Neural crest cell (in vitro differentiated cells): Measurements from ENCODE around the gene PRKCZ. TPM values are rescaled to one million over a fixed set of nuclear protein-coding genes. Genes with fewer than 3 reads are reported as not detected.
A peak's percentile ranks its signal among the peaks of the same experiment; 100 is the strongest.

ENCODE experiments used
- DNase-seq: peaks from one replicate; pipeline ENCODE4 v3.0.0; 2021; ENCODE audit warnings: low read depth, mixed read lengths, low spot score
- H3K27ac Mint-ChIP-seq: one replicate; pipeline ENCODE4 v1.8.0; 2021; ENCODE audit warnings: mild to moderate bottlenecking, mixed read lengths; ENCODE audit not compliant: unreplicated experiment
- H3K27me3 Mint-ChIP-seq: 2 replicates; pipeline ENCODE4 v1.8.0; 2021; ENCODE audit warnings: low read depth, mild to moderate bottlenecking, mixed read lengths
- H3K36me3 Mint-ChIP-seq: 2 replicates; pipeline ENCODE4 v1.8.0; 2021; ENCODE audit warnings: low read depth, mild to moderate bottlenecking, mixed read lengths
- H3K4me1 Mint-ChIP-seq: 2 replicates; pipeline ENCODE4 v1.8.0; 2021; ENCODE audit warnings: mixed read lengths
- H3K4me3 Mint-ChIP-seq: one replicate; pipeline ENCODE4 v1.8.0; 2021; ENCODE audit warnings: mild to moderate bottlenecking, mixed read lengths
- H3K9me3 Mint-ChIP-seq: 2 replicates; pipeline ENCODE4 v1.8.0; 2021; ENCODE audit warnings: mixed read lengths
- total RNA-seq: library from RNA; stranded (reverse); gene quantifications from 2 replicates; pipeline ENCODE4 v1.2.1, GENCODE V29; 2021
- TF ChIP-seq, protein P1 (sequence below): fragments of 200-600 bp; sonication (generic); conservative IDR thresholded peaks from 2 replicates; pipeline ENCODE4 v1.5.0; 2021; ENCODE audit warnings: antibody characterized with exemption, mild to moderate bottlenecking

PRKCZ gene
- total RNA-seq, 1 donor from 2014 or later, result 8.6 TPM

DNA sequence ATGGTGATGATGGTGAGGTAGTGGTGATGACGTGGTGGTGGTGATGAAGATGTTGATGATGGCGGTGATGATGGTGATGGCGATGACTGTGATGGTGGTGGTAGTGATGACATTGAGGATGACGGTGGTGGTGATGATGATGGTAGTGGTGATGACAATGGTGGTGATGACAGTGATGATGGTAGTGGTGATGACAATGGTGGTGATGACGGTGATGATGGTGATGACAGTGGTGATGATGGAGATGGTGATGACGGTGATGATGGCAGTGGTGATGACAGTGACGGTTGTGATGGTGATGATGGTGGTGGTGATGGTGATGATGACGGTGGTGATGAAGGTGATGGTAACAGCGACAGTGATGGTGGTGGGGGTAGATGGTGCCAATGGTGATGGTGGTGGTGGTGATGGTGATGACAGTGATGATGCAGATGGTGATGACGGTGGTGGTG lies 105.0 kb downstream of the PRKCZ start:
- TF ChIP-seq, protein P1, sequence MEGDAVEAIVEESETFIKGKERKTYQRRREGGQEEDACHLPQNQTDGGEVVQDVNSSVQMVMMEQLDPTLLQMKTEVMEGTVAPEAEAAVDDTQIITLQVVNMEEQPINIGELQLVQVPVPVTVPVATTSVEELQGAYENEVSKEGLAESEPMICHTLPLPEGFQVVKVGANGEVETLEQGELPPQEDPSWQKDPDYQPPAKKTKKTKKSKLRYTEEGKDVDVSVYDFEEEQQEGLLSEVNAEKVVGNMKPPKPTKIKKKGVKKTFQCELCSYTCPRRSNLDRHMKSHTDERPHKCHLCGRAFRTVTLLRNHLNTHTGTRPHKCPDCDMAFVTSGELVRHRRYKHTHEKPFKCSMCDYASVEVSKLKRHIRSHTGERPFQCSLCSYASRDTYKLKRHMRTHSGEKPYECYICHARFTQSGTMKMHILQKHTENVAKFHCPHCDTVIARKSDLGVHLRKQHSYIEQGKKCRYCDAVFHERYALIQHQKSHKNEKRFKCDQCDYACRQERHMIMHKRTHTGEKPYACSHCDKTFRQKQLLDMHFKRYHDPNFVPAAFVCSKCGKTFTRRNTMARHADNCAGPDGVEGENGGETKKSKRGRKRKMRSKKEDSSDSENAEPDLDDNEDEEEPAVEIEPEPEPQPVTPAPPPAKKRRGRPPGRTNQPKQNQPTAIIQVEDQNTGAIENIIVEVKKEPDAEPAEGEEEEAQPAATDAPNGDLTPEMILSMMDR, result no peak
- peaks cover 7% of the 10 kb centered on the region for H3K9me3 Mint-ChIP-seq
- no peak for DNase-seq
- peaks cover 9% of the 10 kb centered on the region for H3K36me3 Mint-ChIP-seq
- H3K27me3 Mint-ChIP-seq, result no peaks in the 10 kb centered on the region
- no peak overlapping the region for H3K27ac Mint-ChIP-seq
- no peak overlapping the region for H3K4me3 Mint-ChIP-seq
- no peaks in the 10 kb centered on the region for H3K4me1 Mint-ChIP-seq

GRCh38 chr1:2155788-2156187 lies 105.6 kb downstream of the PRKCZ start:
- Mint-ChIP-seq H3K36me3 (peaks cover 9% of the 10 kb centered on the region), H3K4me3 (no peak overlapping the region), H3K27me3 (no peaks in the 10 kb centered on the region), H3K27ac (no peak overlapping the region), H3K9me3 (peaks cover 7% of the 10 kb centered on the region), H3K4me1 (no peaks in the 10 kb centered on the region)
- no peak for DNase-seq
- TF ChIP-seq, protein P1, result no peak

GRCh38 chr1:2156866-2157265 lies 106.7 kb downstream of the PRKCZ start:
- Mint-ChIP-seq H3K27ac (no peak overlapping the region), H3K36me3 (peaks cover 9% of the 10 kb centered on the region), H3K4me1 (no peaks in the 10 kb centered on the region), H3K27me3 (no peaks in the 10 kb centered on the region), H3K4me3 (no peak overlapping the region), H3K9me3 (peaks cover 7% of the 10 kb centered on the region)
- no peak for DNase-seq
- TF ChIP-seq, protein P1, result no peak

DNA sequence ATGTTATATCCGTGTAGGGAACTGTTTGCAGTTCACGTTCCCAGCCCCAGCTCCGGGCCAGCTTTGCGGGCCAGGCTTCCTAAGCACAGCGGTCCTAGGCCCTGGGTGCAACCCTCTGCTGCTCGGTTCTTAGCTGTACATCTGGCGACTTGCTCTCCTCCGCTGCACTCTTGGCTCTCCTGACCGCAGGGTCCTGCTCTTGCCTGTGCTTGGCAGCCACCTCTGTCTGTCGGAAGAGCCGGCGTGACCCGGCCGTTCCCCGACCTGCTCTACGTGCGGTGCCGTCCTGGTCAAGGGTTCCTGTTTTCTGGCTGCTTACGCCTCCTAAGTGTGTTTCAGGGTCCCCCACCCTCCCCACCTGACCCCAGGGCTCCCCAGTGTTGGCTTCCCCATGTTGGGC lies 107.6 kb downstream of the PRKCZ start:
- H3K4me3 Mint-ChIP-seq, result no peak overlapping the region
- H3K27ac Mint-ChIP-seq, result peak overlapping the region; percentile 72
- H3K9me3 Mint-ChIP-seq, result peaks cover 7% of the 10 kb centered on the region
- no peaks in the 10 kb centered on the region for H3K4me1 Mint-ChIP-seq
- peaks cover 10% of the 10 kb centered on the region for H3K36me3 Mint-ChIP-seq
- TF ChIP-seq, protein P1, result no peak
- H3K27me3 Mint-ChIP-seq, result no peaks in the 10 kb centered on the region
- DNase-seq, result no peak

GRCh38 chr1:2158272-2158671 lies 108.1 kb downstream of the PRKCZ start:
- Mint-ChIP-seq H3K27me3 (no peaks in the 10 kb centered on the region), H3K27ac (peak overlapping the region; percentile 72), H3K9me3 (peaks cover 7% of the 10 kb centered on the region), H3K4me3 (no peak overlapping the region), H3K4me1 (no peaks in the 10 kb centered on the region), H3K36me3 (peaks cover 12% of the 10 kb centered on the region)
- TF ChIP-seq, protein P1, result no peak
- no peak for DNase-seq

GRCh38 chr1:2159124-2159523 lies 108.9 kb downstream of the PRKCZ start:
- no peak overlapping the region for H3K27ac Mint-ChIP-seq
- H3K4me1 Mint-ChIP-seq, result no peaks in the 10 kb centered on the region
- H3K36me3 Mint-ChIP-seq, result peaks cover 12% of the 10 kb centered on the region
- H3K27me3 Mint-ChIP-seq, result no peaks in the 10 kb centered on the region
- peaks cover 7% of the 10 kb centered on the region for H3K9me3 Mint-ChIP-seq
- DNase-seq, result no peak
- H3K4me3 Mint-ChIP-seq, result no peak overlapping the region
- TF ChIP-seq, protein P1, result no peak
